H9 (cell line): Measurements from ENCODE around the gene CMTM5. TPM values are rescaled to one million over a fixed set of nuclear protein-coding genes. Genes with fewer than 3 reads are reported as not detected.

Source experiments
- DNase-seq: peaks from one replicate; pipeline ENCODE4 v3.0.0-alpha.2; 2017
- H2AFZ ChIP-seq: one replicate; pipeline ENCODE4 v1.6.1; 2013; ENCODE audit warnings: mild to moderate bottlenecking, low read length, control low read depth, moderate library complexity
- H2AK5ac ChIP-seq: 2 replicates; pipeline ENCODE4 v1.6.1; 2013; ENCODE audit warnings: low read length, control low read depth, mixed read lengths; ENCODE audit not compliant: insufficient read length
- H2BK120ac ChIP-seq: one replicate; pipeline ENCODE4 v1.6.1; 2013; ENCODE audit warnings: low read depth, mild to moderate bottlenecking, low read length, control low read depth, inconsistent platforms; ENCODE audit not compliant: poor library complexity, severe bottlenecking
- H2BK12ac ChIP-seq: 2 replicates; pipeline ENCODE4 v1.6.1; 2013; ENCODE audit warnings: low read length, control low read depth, mixed read lengths, low read depth; ENCODE audit not compliant: insufficient read length
- H2BK15ac ChIP-seq: 2 replicates; pipeline ENCODE4 v1.6.1; 2013; ENCODE audit warnings: low read depth, low read length, control low read depth
- H2BK20ac ChIP-seq: one replicate; pipeline ENCODE4 v1.6.1; 2013; ENCODE audit warnings: low read depth, mild to moderate bottlenecking, low read length, control low read depth, inconsistent platforms; ENCODE audit not compliant: poor library complexity, severe bottlenecking
- H2BK5ac ChIP-seq: 2 replicates; pipeline ENCODE4 v1.6.1; 2013; ENCODE audit warnings: low read length, control low read depth, mixed read lengths; ENCODE audit not compliant: insufficient read length
- H3K14ac ChIP-seq: 2 replicates; pipeline ENCODE4 v1.6.1; 2013; ENCODE audit warnings: low read length, control low read depth; ENCODE audit not compliant: insufficient read depth
- H3K18ac ChIP-seq: 2 replicates; pipeline ENCODE4 v1.6.1; 2013; ENCODE audit warnings: low read depth, mild to moderate bottlenecking, mixed read lengths, low read length, control low read depth; ENCODE audit not compliant: insufficient read length
- H3K23ac ChIP-seq: 2 replicates; pipeline ENCODE4 v1.6.1; 2013; ENCODE audit warnings: low read length, control low read depth, mixed read lengths, low read depth; ENCODE audit not compliant: insufficient read length
- H3K23me2 ChIP-seq: 2 replicates; pipeline ENCODE4 v1.6.1; 2013; ENCODE audit warnings: low read depth, mild to moderate bottlenecking, mixed read lengths, low read length, control low read depth; ENCODE audit not compliant: insufficient read length, poor library complexity, severe bottlenecking
- H3K27ac ChIP-seq: 2 replicates; pipeline ENCODE4 v1.5.1; 2013; ENCODE audit warnings: low read length, control low read depth, mixed read lengths, low read depth; ENCODE audit not compliant: insufficient read length
- H3K27me3 ChIP-seq: 2 replicates; pipeline ENCODE4 v1.6.1; 2013; ENCODE audit warnings: low read length, control low read depth, inconsistent platforms; ENCODE audit not compliant: insufficient read depth
- H3K4ac ChIP-seq: 2 replicates; pipeline ENCODE4 v1.6.1; 2013; ENCODE audit warnings: low read depth, mild to moderate bottlenecking, control low read depth, inconsistent platforms, low read length, moderate library complexity
- H3K4me1 ChIP-seq: 2 replicates; pipeline ENCODE4 v1.6.1; 2013; ENCODE audit warnings: low read length, control low read depth, inconsistent platforms; ENCODE audit not compliant: insufficient read depth
- H3K4me2 ChIP-seq: 2 replicates; pipeline ENCODE4 v1.6.1; 2013; ENCODE audit warnings: low read length, control low read depth, mixed read lengths; ENCODE audit not compliant: insufficient read length, insufficient read depth
- H3K56ac ChIP-seq: 2 replicates; pipeline ENCODE4 v1.6.1; 2013; ENCODE audit warnings: low read depth, mild to moderate bottlenecking, mixed read lengths, low read length, control low read depth; ENCODE audit not compliant: insufficient read length
- H3K79me1 ChIP-seq: 2 replicates; pipeline ENCODE4 v1.6.1; 2013; ENCODE audit warnings: low read depth, mild to moderate bottlenecking, moderate library complexity, low read length, control low read depth, inconsistent platforms; ENCODE audit not compliant: insufficient read depth, poor library complexity, severe bottlenecking
- H3K79me2 ChIP-seq: 2 replicates; pipeline ENCODE4 v1.6.1; 2013; ENCODE audit warnings: low read length, control low read depth, inconsistent platforms; ENCODE audit not compliant: insufficient read depth
- H3K9ac ChIP-seq: 2 replicates; pipeline ENCODE4 v1.6.1; 2013; ENCODE audit warnings: low read length, control low read depth, mixed read lengths; ENCODE audit not compliant: insufficient read length; ENCODE audit errors: extremely low read depth
- H3K9me3 ChIP-seq: one replicate; pipeline ENCODE4 v1.6.1; 2013; ENCODE audit warnings: low read depth, low read length, inconsistent platforms; ENCODE audit not compliant: control insufficient read depth
- H3T11ph ChIP-seq: one replicate; pipeline ENCODE4 v1.6.1; 2013; ENCODE audit warnings: mild to moderate bottlenecking, low read length, control low read depth, inconsistent platforms
- H4K20me1 ChIP-seq: one replicate; pipeline ENCODE4 v1.6.1; 2013; ENCODE audit not compliant: control insufficient read depth, insufficient read length, insufficient read depth
- H4K5ac ChIP-seq: 2 replicates; pipeline ENCODE4 v1.6.1; 2013; ENCODE audit warnings: low read depth, mild to moderate bottlenecking, mixed read lengths, low read length, control low read depth; ENCODE audit not compliant: insufficient read length
- H4K8ac ChIP-seq: replicated peaks from 2 replicates; pipeline ENCODE4 v1.6.1; 2013; ENCODE audit warnings: low read length, control low read depth, mixed read lengths, low read depth; ENCODE audit not compliant: insufficient read length
- H4K91ac ChIP-seq: 2 replicates; pipeline ENCODE4 v1.6.1; 2013; ENCODE audit warnings: low read depth, mild to moderate bottlenecking, moderate library complexity, mixed read lengths, low read length, control low read depth; ENCODE audit not compliant: insufficient read length
- H3K27ac Mint-ChIP-seq, 3 experiments: 2 replicates in 2 of 3; 3 replicates in 1 of 3; pipeline ENCODE4 v1.8.0; 2020 to 2021; ENCODE audit warnings: mixed read lengths in 3 of 3, mild to moderate bottlenecking in 1 of 3, moderate library complexity in 1 of 3
- H3K27me3 Mint-ChIP-seq: 2 replicates; pipeline ENCODE4 v1.8.0; 2021; ENCODE audit warnings: low read depth, mild to moderate bottlenecking, moderate library complexity, mixed read lengths
- H3K36me3 Mint-ChIP-seq, 3 experiments: 2 replicates in 2 of 3; 3 replicates in 1 of 3; pipeline ENCODE4 v1.8.0; 2020 to 2021; ENCODE audit warnings: low read depth in 3 of 3, mixed read lengths in 3 of 3; ENCODE audit not compliant: insufficient read depth in 1 of 3
- H3K4me1 Mint-ChIP-seq, 2 experiments: 2 replicates each; pipeline ENCODE4 v1.8.0; 2020; ENCODE audit warnings: mixed read lengths in 2 of 2
- H3K4me3 Mint-ChIP-seq, 2 experiments: 2 replicates in 1 of 2; 3 replicates in 1 of 2; pipeline ENCODE4 v1.8.0; 2020 to 2021; ENCODE audit warnings: mild to moderate bottlenecking in 2 of 2, mixed read lengths in 2 of 2, moderate library complexity in 1 of 2
- H3K9me3 Mint-ChIP-seq, 2 experiments: 2 replicates in 1 of 2; 3 replicates in 1 of 2; pipeline ENCODE4 v1.8.0; 2020; ENCODE audit warnings: mild to moderate bottlenecking in 2 of 2, mixed read lengths in 2 of 2, moderate library complexity in 1 of 2
- CTCF ChIP-seq: fragments of 200-600 bp; sonication (generic); conservative IDR thresholded peaks from 3 replicates; pipeline ENCODE4 v1.8.0; 2021; ENCODE audit warnings: antibody characterized with exemption, mild to moderate bottlenecking
- WGBS: extraction: QIAGEN DNeasy Blood & Tissue Kit; methylation state at CpG from one replicate; pipeline ENCODE4 v1.1.7; 2013; ENCODE audit warnings: missing lambda C conversion rate, low lambda C conversion rate, mixed read lengths; ENCODE audit not compliant: insufficient read length; ENCODE audit errors: extremely low coverage; 5-methylcytosine and 5-hydroxymethylcytosine counted together
- total RNA-seq: library from RNA; stranded (reverse); gene quantifications from 2 replicates; pipeline ENCODE4 v1.2.1, GENCODE V29; 2021

Gene CMTM5
- total RNA-seq, 1 experiment from 2014 or later = not detected

- H3K9me3 ChIP-seq = no peaks in the 10 kb centered on the region
- no peak overlapping the region for H2BK12ac ChIP-seq
- H3K14ac ChIP-seq = no peak overlapping the region
- no peak overlapping the region for H2AK5ac ChIP-seq
- H3K36me3 Mint-ChIP-seq = no peaks in the 10 kb centered on the region
- no CpG with 5 or more reads among the region's 15 CpGs for WGBS
- H2BK5ac ChIP-seq = no peak overlapping the region
- no peak overlapping the region for H4K91ac ChIP-seq
- no peak overlapping the region for H2BK20ac ChIP-seq
- no peak overlapping the region for H3K27ac ChIP-seq
- H4K8ac ChIP-seq = no peak overlapping the region
- H3K4ac ChIP-seq = no peak overlapping the region
- H3K56ac ChIP-seq = no peak overlapping the region
- DNase-seq = no peak
- H2AFZ ChIP-seq = no peak overlapping the region
- H3K23me2 ChIP-seq = no peaks in the 10 kb centered on the region
- H2BK120ac ChIP-seq = no peak overlapping the region
- H3K27ac Mint-ChIP-seq = no peak overlapping the region
- no peak overlapping the region; a peak in 1 of 5 replicates for H3K4me3 Mint-ChIP-seq
- no peaks in the 10 kb centered on the region for H4K20me1 ChIP-seq
- H3T11ph ChIP-seq = no peak overlapping the region
- no peaks in the 10 kb centered on the region for H3K79me1 ChIP-seq
- H3K4me1 ChIP-seq = no peaks in the 10 kb centered on the region
- H3K9ac ChIP-seq = no peak overlapping the region
- no peaks in the 10 kb centered on the region for H3K27me3 ChIP-seq
- H3K9me3 Mint-ChIP-seq = no peaks in the 10 kb centered on the region
- H3K79me2 ChIP-seq = no peaks in the 10 kb centered on the region
- no peak overlapping the region for H3K4me2 ChIP-seq
- no peak overlapping the region for H3K18ac ChIP-seq
- TF ChIP-seq CTCF = no peak
- no peak overlapping the region for H3K23ac ChIP-seq
- H2BK15ac ChIP-seq = no peak overlapping the region
- H3K4me1 Mint-ChIP-seq = peaks cover 17 to 25% of the 10 kb centered on the region in 2 experiments
- no peak overlapping the region for H4K5ac ChIP-seq
- peaks cover 57% of the 10 kb centered on the region for H3K27me3 Mint-ChIP-seq
Measured at GRCh38 chr14:23406725-23407355, 30.0 kb downstream of the CMTM5 start.
